Keratinocyte (primary cell): ENCODE measurements around the gene PSMC1.

Source experiments
- EZH2 ChIP-seq: IDR thresholded peaks from one replicate; pipeline ENCODE4 v1.6.1; 2012; ENCODE audit warnings: inconsistent platforms, mild to moderate bottlenecking, low read length, moderate library complexity
- TF ChIP-seq, protein P1 (sequence below), 3 experiments: IDR thresholded peaks in 1 of 3; conservative IDR thresholded peaks in 1 of 3; optimal IDR thresholded peaks in 1 of 3; 2 replicates in 2 of 3; 3 replicates in 1 of 3; pipeline versions ENCODE3 to v1.5.1; 2011; ENCODE audit warnings: low read length in 3 of 3, mild to moderate bottlenecking in 3 of 3, moderate library complexity in 2 of 3, control low read depth in 1 of 3, inconsistent platforms in 1 of 3; ENCODE audit not compliant: insufficient read depth in 2 of 3; ENCODE audit errors: extremely low read depth in 1 of 3

DNA sequence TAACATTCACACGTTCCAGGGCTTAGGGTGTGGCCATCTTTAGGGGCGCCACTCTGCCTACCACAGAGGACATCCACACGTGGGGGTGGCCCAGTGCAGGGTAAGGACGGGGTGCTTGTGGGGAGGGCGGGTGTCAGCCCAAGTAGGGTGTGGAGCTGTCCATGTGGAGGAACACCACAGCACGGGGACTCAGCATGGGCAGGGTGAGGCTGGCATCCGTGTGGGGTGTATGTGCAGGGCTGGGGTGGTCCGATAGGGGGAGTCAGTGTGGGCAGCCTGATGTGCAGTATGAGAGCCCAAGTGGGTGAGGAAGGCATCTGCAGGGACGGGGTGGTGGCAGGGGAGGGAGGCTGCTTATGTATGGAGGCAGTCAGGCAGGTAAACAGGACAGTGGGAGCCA is 17.7 kb downstream of the PSMC1 start:
- TF ChIP-seq, protein P1, sequence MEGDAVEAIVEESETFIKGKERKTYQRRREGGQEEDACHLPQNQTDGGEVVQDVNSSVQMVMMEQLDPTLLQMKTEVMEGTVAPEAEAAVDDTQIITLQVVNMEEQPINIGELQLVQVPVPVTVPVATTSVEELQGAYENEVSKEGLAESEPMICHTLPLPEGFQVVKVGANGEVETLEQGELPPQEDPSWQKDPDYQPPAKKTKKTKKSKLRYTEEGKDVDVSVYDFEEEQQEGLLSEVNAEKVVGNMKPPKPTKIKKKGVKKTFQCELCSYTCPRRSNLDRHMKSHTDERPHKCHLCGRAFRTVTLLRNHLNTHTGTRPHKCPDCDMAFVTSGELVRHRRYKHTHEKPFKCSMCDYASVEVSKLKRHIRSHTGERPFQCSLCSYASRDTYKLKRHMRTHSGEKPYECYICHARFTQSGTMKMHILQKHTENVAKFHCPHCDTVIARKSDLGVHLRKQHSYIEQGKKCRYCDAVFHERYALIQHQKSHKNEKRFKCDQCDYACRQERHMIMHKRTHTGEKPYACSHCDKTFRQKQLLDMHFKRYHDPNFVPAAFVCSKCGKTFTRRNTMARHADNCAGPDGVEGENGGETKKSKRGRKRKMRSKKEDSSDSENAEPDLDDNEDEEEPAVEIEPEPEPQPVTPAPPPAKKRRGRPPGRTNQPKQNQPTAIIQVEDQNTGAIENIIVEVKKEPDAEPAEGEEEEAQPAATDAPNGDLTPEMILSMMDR (optimal IDR thresholded peaks at IDR 0.05 in 1 of 3, IDR thresholded peaks at IDR 0.05 in 1 of 3, conservative IDR thresholded peaks at IDR 0.05 in 1 of 3; ENCODE audit: extremely low read depth in 1 of 3, insufficient read depth in 2 of 3, low read length in 3 of 3), result no peak
- no peak for TF ChIP-seq EZH2
